HCT116 (cell line): ENCODE measurements around the gene GNAO1. TPM values are rescaled to one million over a fixed set of nuclear protein-coding genes. Genes with fewer than 3 reads are reported as not detected.

Experiments
- ATAC-seq: fragments of 200-7000 bp; cut with Tn5 transposase; 2 replicates; pipeline ENCODE4 v1.9.1; 2020; ENCODE audit warnings: mild to moderate bottlenecking, moderate library complexity
- BruUV-seq: library from RNA; stranded (reverse); fragments of 400-500 nt; replicated peaks from 2 replicates; lab custom pipeline; 2021; lab: Mats Ljungman, UMichigan
- CTCF ChIA-PET: fragments of 300-600 bp; sonication (Branson Sonifier 250); formaldehyde crosslinking; loops from one replicate; lab custom pipeline; 2021; ENCODE audit warnings: antibody characterized with exemption; lab: Charles Lee
- POLR2A ChIA-PET: fragments of 300-600, 350-600 bp; sonication (Branson Sonifier 250); formaldehyde crosslinking; loops from one replicate; lab custom pipeline; 2021; ENCODE audit warnings: antibody characterized with exemption; lab: Charles Lee
- RAD21 ChIA-PET, 2 experiments: fragments of 300-600 bp; sonication (Branson Sonifier 250); formaldehyde crosslinking; loops; one replicate each; lab custom pipeline; 2023; ENCODE audit warnings: low total read pairs in 2 of 2; ENCODE audit not compliant: uncharacterized antibody in 2 of 2, unreplicated experiment in 2 of 2, low non-redundant PET in 1 of 2; lab: Charles Lee
- DNase-seq: peaks from one replicate; pipeline ENCODE4 v3.0.0-alpha.2; 2010; ENCODE audit warnings: low read depth, low spot score
- H2AFZ ChIP-seq: fragments of 200-600 bp; shearing (Covaris generic), sonication (generic); 2 replicates; pipeline ENCODE4 v1.6.1; 2017; ENCODE audit warnings: low read depth, mixed run types, mixed read lengths, antibody characterized with exemption, low read length; ENCODE audit not compliant: poor library complexity, severe bottlenecking
- H3K27ac ChIP-seq: 2 replicates; pipeline ENCODE4 v1.5.1; 2012; ENCODE audit warnings: low read depth, low read length
- H3K27me3 ChIP-seq: fragments of 200-600 bp; sonication (generic); 2 replicates; pipeline ENCODE4 v1.6.1; 2016; ENCODE audit warnings: mixed run types, low read length, mixed read lengths; ENCODE audit not compliant: insufficient read depth
- H3K36me3 ChIP-seq, 2 experiments: fragments of 200-500 bp in 1 of 2; fragments of 200-600 bp in 1 of 2; sonication (Bioruptor generic) in 1 of 2; sonication (generic) in 1 of 2; 2 replicates each; pipeline versions ENCODE4 v1.5.1 to v1.6.1; 2014 to 2016; ENCODE audit warnings: low read length in 2 of 2, inconsistent platforms in 1 of 2, mixed read lengths in 1 of 2, mixed run types in 1 of 2; ENCODE audit not compliant: insufficient read depth in 2 of 2, control insufficient read depth in 1 of 2
- H3K4me1 ChIP-seq, 2 experiments: fragments of 200-600 bp in 1 of 2; sonication (generic) in 1 of 2; 2 replicates each; pipeline versions ENCODE4 v1.5.1 to v1.6.1; 2012 to 2017; ENCODE audit warnings: low read length in 2 of 2, inconsistent platforms in 1 of 2, mild to moderate bottlenecking in 1 of 2, mixed read lengths in 1 of 2, mixed run types in 1 of 2, moderate library complexity in 1 of 2; ENCODE audit not compliant: insufficient read depth in 2 of 2, control insufficient read depth in 1 of 2
- H3K4me2 ChIP-seq: fragments of 200-600 bp; sonication (generic); 2 replicates; pipeline ENCODE4 v1.6.1; 2017; ENCODE audit warnings: mixed run types, low read length, mixed read lengths
- H3K4me3 ChIP-seq, 2 experiments: fragments of 200-600 bp in 1 of 2; sonication (generic) in 1 of 2; replicated peaks in 1 of 2; 2 replicates each; pipeline ENCODE4 v1.5.1; 2011 to 2016; ENCODE audit warnings: low read length in 2 of 2, control low read depth in 1 of 2, low read depth in 1 of 2, mild to moderate bottlenecking in 1 of 2, mixed read lengths in 1 of 2, mixed run types in 1 of 2
- H3K79me2 ChIP-seq: fragments of 200-600 bp; sonication (generic); 2 replicates; pipeline ENCODE4 v1.6.1; 2017; ENCODE audit warnings: mild to moderate bottlenecking, mixed run types, low read length, moderate library complexity, mixed read lengths; ENCODE audit not compliant: insufficient read depth
- H3K9ac ChIP-seq: fragments of 200-600 bp; sonication (generic); 2 replicates; pipeline ENCODE4 v1.6.1; 2016; ENCODE audit warnings: low read length, mixed read lengths
- H3K9me2 ChIP-seq: fragments of 200-600 bp; sonication (generic), shearing (Covaris generic); 2 replicates; pipeline ENCODE4 v1.6.1; 2017; ENCODE audit warnings: mixed run types, mild to moderate bottlenecking, moderate library complexity; ENCODE audit not compliant: insufficient read depth
- H3K9me3 ChIP-seq, 2 experiments: fragments of 200-500 bp in 1 of 2; fragments of 200-600 bp in 1 of 2; sonication (Bioruptor generic) in 1 of 2; sonication (generic) in 1 of 2; 2 replicates each; pipeline ENCODE4 v1.6.1; 2014 to 2017; ENCODE audit warnings: low read length in 2 of 2, mixed read lengths in 2 of 2, inconsistent platforms in 1 of 2, low read depth in 1 of 2, mild to moderate bottlenecking in 1 of 2, mixed run types in 1 of 2, moderate library complexity in 1 of 2; ENCODE audit not compliant: control insufficient read depth in 1 of 2, insufficient read depth in 1 of 2
- H4K20me1 ChIP-seq: fragments of 200-600 bp; sonication (generic), shearing (Covaris generic); 2 replicates; pipeline ENCODE4 v1.6.1; 2017; ENCODE audit warnings: mixed run types, mild to moderate bottlenecking, moderate library complexity; ENCODE audit not compliant: insufficient read depth
- CBX3 ChIP-seq: IDR thresholded peaks from 2 replicates; pipeline ENCODE4 v1.6.1; 2012; ENCODE audit warnings: low read depth
- POLR2A ChIP-seq: IDR thresholded peaks from 2 replicates; pipeline ENCODE4 v1.7.0; 2011; ENCODE audit warnings: borderline replicate concordance; ENCODE audit not compliant: insufficient read depth, insufficient read length; ENCODE audit errors: extremely low read depth
- SP1 ChIP-seq: IDR thresholded peaks from 2 replicates; pipeline ENCODE4 v1.6.1; 2012; ENCODE audit warnings: low read depth
- SRF ChIP-seq: IDR thresholded peaks from 2 replicates; pipeline ENCODE4 v1.6.1; 2012; ENCODE audit warnings: low read depth
- TCF7L2 ChIP-seq: IDR thresholded peaks from 2 replicates; pipeline ENCODE4 v1.7.0; 2011; ENCODE audit warnings: borderline replicate concordance, inconsistent platforms; ENCODE audit not compliant: insufficient read depth, insufficient read length; ENCODE audit errors: extremely low read depth
- ZNF274 ChIP-seq: fragments of 200-500 bp; sonication (Bioruptor generic); IDR thresholded peaks from 2 replicates; pipeline ENCODE4 v1.6.1; 2014; ENCODE audit warnings: mild to moderate bottlenecking, low read depth, low read length, inconsistent platforms
- intact Hi-C: fragments of 100-400 bp; cut with micrococcal nuclease; formaldehyde crosslinking; loops from 2 replicates; pipeline ENCODE4 v1.10.0; 2022
- total RNA-seq: library from RNA; stranded (reverse); gene quantifications from one replicate; pipeline ENCODE4 v1.2.1, GENCODE V29; 2021; ENCODE audit not compliant: unreplicated experiment
- TF ChIP-seq, protein P1 (sequence below): IDR thresholded peaks from 2 replicates; pipeline ENCODE4 v1.6.1; 2012

The GNAO1 gene
- total RNA-seq, 1 experiment from 2014 or later: 0.12 TPM

DNA sequence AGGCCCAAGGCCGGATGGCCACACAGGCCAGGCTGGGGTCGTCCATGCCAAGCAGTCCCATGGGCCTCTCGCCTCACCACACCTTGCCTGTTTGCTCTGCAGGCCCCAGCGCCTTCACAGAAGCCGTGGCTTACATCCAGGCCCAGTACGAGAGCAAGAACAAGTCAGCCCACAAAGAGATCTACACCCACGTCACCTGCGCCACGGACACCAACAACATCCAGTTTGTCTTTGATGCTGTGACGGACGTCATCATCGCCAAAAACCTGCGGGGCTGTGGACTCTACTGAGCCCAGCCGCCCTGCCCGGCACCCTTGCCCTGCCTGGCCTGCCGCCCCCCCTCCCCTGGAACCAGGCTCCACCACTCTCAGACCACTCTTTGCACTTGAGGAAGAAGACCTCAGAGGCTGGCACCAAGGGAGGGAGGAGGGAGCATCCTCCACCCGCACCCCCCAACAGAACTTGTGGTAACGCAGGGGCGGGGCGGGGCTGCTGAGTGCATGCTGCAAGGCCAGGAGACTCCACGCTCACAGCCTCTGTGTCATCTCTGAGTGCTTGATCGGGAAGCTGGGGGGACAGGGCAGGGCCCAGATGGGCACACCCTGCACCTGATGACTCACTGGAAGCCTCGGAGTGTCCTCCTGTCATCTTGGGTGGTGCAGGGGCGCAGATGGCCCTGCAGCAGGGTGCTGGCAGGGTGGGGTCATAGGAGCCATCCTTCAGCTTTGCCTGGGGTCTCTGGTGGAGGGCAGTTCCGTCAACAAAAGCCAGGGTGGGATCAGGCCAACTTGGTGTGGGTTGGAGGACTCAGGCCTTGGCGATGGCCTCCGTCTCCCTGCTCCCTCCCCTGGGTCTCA, 152.6 kb downstream of the GNAO1 start:
- Histone ChIP-seq H3K79me2 (no peaks in the 10 kb centered on the region), H4K20me1 (no peaks in the 10 kb centered on the region), H3K36me3 (no peaks in the 10 kb centered on the region), H3K4me1 (peaks cover 0 to 17% of the 10 kb centered on the region in 2 experiments; a peak in 3 of 4 replicates), H3K9ac (no peak overlapping the region), H3K9me3 (no peaks in the 10 kb centered on the region), H3K27me3 (no peaks in the 10 kb centered on the region), H3K4me3 (no peak overlapping the region), H3K9me2 (no peaks in the 10 kb centered on the region), H3K4me2 (peak overlapping the region; percentile 40), H3K27ac (no peak overlapping the region), H2AFZ (no peak overlapping the region)
- ATAC-seq: peak; percentile 57
- ChIA-PET RAD21 (no interaction called here), POLR2A (no interaction called here), CTCF (interaction anchor here (1.3 kb wide), 1 partner anchor 12 kb away, joined by 4 read pairs; no protein-coding TSS in a partner anchor)
- no peak for TF ChIP-seq CBX3
- TF ChIP-seq, protein P1, sequence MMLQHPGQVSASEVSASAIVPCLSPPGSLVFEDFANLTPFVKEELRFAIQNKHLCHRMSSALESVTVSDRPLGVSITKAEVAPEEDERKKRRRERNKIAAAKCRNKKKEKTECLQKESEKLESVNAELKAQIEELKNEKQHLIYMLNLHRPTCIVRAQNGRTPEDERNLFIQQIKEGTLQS: no peak
- DNase-seq: no peak
- intact Hi-C loops: no loop called here
- BruUV-seq: no TSS peak

DNA sequence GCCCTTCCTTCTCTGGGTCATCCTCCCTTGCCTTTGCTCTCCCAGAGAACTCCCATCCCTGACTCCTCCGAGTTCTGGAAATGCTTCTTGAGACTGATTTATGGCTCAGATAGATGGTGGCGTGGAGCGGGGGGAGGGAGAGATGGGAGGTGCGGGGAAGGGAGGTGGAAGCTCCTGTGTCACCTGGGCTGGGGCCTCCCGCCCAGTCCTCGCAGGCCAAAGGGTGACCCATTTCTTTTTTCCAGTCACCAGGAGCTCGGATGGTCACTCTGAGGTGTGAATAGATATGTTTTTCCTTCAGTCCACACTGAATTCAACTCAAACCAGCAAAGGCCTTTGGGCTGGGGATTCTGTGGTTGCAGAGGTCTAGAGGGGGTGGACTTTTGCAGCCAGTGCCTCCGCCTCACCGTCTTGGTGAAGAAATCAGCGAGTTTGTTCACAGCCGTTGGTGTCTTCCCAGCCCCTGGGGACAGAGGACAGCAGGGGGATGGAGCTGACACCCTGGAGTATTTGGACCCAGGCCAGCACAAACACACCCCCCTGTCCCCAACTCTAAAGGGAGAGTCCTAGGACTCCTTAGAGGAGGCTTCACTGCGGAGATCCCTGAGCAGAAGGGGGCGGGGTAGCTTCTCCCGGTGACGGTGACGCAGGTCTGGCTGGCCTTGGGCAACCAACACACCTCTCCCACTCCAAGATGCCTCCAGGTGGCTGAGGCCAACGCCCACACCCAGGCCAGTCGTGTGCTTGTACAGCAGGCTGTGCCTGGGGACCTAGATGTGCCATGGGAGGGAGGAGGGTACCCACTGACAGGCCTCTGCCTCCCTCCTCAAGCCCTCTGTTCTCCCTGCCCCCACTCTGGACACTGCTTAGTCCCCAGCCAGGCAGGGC, 153.5 kb downstream of the GNAO1 start:
- intact Hi-C loops: no loop called here
- no peaks in the 10 kb centered on the region for H4K20me1 ChIP-seq
- no peaks in the 10 kb centered on the region for H3K36me3 ChIP-seq
- DNase-seq (no peak), ATAC-seq (peak; percentile 26)
- H3K4me2 ChIP-seq: peak overlapping the region; percentile 40; the same call in 1 of the 2 replicates
- no peak overlapping the region for H3K4me3 ChIP-seq
- H3K79me2 ChIP-seq: no peaks in the 10 kb centered on the region
- no peaks in the 10 kb centered on the region for H3K9me3 ChIP-seq
- peaks cover 0 to 17% of the 10 kb centered on the region in 2 experiments; a peak in 3 of 4 replicates for H3K4me1 ChIP-seq
- no TSS peak for BruUV-seq
- H2AFZ ChIP-seq: no peak overlapping the region
- ChIA-PET CTCF (interaction anchor here (1.3 kb wide), 1 partner anchor 11 kb away, joined by 4 read pairs; no protein-coding TSS in a partner anchor), RAD21 (no interaction called here), POLR2A (no interaction called here)
- no peak for TF ChIP-seq SRF
- no peak for TF ChIP-seq POLR2A
- TF ChIP-seq TCF7L2: no peak
- no peak for TF ChIP-seq ZNF274
- TF ChIP-seq SP1: no peak
- H3K27ac ChIP-seq: no peak overlapping the region
- no peaks in the 10 kb centered on the region for H3K9me2 ChIP-seq
- no peaks in the 10 kb centered on the region for H3K27me3 ChIP-seq
- H3K9ac ChIP-seq: no peak overlapping the region
